GM13976 (cell line): ENCODE results near the gene CPA1.

Experiments used
- DNase-seq: peaks from one replicate; pipeline ENCODE4 v3.0.0; 2012; ENCODE audit warnings: low spot score
- in situ Hi-C: fragments of 300-500 bp; cut with MboI; formaldehyde crosslinking; loops from one replicate; pipeline ENCODE4 v1.12.0; 2022; ENCODE audit warnings: low sequenced_read_pairs, mixed read lengths, inconsistent platforms; ENCODE audit not compliant: unreplicated experiment
- TF ChIP-seq, protein P1 (sequence below): IDR thresholded peaks from 2 replicates; pipeline ENCODE4 v1.5.1; 2012; ENCODE audit warnings: borderline replicate concordance, mild to moderate bottlenecking; ENCODE audit not compliant: insufficient read depth; ENCODE audit errors: extremely low read depth, missing control alignments, control extremely low read depth

The CPA1 gene

DNA sequence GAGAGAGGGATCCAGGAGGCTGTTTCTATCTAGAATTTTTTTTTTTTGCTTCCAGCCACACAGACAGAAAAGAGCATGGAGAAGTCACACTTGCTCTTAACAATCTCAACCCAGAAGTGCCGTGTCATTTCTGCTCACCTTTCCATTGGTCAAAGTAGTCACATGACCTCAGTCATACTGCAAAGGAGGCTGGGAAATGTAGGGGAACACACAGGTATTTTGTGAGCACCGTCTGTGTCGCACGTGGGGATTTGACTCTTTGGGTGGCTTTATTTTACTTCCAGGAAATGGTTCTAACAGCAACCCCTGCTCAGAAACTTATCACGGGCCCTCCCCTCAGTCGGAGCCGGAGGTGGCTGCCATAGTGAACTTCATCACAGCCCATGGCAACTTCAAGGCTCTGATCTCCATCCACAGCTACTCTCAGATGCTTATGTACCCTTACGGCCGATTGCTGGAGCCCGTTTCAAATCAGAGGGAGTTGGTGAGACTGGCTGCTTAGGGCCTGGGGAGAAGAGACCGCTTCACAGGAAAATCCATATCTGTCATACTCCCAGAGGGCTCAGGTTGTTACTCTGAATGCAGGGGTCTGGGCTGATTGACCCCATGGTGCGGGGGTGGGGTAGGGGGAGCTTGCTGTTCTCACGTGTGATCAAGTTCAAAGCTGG lies 13.1 kb upstream of the CPA1 start:
- TF ChIP-seq, protein P1, sequence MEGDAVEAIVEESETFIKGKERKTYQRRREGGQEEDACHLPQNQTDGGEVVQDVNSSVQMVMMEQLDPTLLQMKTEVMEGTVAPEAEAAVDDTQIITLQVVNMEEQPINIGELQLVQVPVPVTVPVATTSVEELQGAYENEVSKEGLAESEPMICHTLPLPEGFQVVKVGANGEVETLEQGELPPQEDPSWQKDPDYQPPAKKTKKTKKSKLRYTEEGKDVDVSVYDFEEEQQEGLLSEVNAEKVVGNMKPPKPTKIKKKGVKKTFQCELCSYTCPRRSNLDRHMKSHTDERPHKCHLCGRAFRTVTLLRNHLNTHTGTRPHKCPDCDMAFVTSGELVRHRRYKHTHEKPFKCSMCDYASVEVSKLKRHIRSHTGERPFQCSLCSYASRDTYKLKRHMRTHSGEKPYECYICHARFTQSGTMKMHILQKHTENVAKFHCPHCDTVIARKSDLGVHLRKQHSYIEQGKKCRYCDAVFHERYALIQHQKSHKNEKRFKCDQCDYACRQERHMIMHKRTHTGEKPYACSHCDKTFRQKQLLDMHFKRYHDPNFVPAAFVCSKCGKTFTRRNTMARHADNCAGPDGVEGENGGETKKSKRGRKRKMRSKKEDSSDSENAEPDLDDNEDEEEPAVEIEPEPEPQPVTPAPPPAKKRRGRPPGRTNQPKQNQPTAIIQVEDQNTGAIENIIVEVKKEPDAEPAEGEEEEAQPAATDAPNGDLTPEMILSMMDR, result no peak
- in situ Hi-C loops, result no loop called here
- DNase-seq, result no peak

DNA sequence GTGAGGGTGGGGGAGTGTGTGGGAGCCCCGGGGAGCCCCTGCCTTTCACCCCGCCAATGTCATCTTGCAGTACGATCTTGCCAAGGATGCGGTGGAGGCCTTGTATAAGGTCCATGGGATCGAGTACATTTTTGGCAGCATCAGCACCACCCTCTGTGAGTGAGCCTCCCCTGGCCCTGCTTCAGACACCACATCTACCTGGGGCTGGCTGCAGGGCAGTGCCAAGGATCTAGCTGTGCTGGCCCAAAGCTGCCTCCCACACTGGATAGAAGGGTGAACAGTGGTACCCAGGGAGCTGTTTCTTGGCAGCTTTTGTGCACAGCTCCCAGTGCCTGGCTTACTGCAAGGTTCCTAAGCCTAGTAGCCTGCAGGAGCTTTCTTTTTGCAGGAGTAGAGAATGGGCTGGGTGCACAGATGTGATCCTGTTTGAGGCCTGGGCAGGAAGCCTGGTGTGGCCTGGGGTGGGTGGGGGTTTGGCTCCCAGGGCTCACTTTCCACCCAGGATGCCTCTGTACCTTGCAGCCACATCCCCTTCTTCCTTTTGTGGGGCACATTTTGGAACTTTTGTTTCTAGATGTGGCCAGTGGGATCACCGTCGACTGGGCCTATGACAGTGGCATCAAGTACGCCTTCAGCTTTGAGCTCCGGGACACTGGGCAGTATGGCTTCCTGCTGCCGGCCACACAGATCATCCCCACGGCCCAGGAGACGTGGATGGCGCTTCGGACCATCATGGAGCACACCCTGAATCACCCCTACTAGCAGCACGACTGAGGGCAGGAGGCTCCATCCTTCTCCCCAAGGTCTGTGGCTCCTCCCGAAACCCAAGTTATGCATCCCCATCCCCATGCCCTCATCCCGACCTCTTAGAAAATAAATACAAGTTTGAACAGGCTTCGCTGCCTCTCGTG lies 12.2 kb upstream of the CPA1 start:
- TF ChIP-seq, protein P1, result no peak
- in situ Hi-C loops, result no loop called here
- no peak for DNase-seq

DNA sequence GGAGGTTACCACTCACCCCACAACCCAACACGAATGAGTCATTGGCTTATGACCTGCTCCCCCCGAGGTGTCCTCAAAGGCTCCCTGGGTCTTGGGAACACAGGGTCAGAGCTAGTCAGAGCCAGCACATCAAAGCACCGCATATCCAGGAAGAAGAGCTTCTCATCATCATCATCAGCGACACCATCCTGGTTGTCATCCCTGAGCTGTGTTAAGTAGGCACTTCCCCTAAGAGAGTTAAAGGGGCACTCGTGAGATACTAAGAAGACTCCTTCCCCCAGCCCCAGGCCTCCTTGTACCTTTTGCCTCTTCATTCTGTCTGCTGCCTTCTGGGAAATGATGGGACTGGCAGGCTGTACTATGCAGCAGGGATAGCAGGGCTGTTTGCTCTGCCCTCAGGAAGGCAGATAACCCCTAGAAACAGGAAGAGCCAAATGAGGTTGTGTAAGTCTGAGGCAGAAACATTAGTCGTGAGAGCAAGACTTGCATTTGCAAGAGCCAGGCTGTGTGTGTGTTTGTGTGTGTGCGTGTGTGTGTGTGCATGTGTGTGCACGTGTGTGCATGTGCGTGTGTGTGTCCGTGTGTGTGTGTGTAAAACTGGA lies 11.1 kb upstream of the CPA1 start:
- TF ChIP-seq, protein P1, result no peak
- in situ Hi-C loops, result no loop called here
- DNase-seq, result no peak

DNA sequence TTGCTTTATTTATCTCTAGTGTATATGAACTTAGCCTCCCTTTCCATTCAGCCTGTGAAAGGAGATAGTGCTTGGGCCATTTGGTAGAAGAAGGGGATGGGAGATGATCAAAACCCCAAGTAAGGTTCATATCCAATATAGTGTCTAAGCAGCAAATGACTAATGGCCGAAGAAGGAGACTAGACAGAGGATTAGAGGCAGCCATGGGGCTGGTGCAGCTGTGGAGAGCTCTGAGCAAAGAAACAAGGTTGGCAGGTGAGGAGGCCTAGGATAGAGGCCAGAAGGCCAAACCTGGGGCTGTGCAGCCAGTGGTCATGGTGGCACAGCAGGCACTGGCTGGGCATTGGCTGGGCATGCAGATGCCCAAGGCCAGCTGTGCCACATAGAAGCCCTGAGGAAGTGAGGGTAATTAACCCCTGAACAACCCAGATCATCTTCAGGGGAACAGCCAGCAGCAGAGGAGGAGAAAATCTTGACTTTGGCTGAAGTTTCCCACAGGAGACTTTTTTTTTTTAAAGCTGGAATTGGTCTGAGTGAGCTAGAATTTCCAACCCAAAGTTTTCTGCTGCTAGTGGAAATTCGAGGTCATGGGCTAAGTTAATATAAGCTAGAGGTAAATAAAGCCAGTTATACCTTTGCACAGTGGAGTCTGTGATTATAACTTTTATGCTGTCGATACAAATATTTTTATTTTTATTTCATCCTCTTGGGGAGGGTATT lies 10.3 kb upstream of the CPA1 start:
- no peak for DNase-seq
- in situ Hi-C loops, result no loop called here
- TF ChIP-seq, protein P1, result no peak

DNA sequence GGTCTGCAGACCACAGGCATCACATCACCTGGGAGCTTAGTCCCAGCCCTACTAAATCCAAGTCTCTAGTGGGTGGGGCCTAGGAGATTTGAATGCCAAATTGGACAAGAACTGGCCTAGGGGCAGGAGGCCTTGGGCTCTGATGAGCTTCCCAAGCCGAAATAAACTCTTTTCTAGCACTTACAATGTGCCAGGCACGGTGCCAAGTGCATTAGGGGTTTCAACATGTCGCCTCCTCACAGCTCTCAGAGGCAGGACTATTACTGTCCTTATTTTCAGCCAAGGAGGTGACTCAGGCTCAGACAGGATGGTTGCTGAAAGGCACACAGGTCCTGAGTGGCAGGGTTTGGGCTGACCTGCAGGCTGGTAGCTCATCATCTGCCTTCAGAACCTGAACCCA lies 9.2 kb upstream of the CPA1 start:
- in situ Hi-C loops, result no loop called here
- TF ChIP-seq, protein P1, result no peak
- no peak for DNase-seq

DNA sequence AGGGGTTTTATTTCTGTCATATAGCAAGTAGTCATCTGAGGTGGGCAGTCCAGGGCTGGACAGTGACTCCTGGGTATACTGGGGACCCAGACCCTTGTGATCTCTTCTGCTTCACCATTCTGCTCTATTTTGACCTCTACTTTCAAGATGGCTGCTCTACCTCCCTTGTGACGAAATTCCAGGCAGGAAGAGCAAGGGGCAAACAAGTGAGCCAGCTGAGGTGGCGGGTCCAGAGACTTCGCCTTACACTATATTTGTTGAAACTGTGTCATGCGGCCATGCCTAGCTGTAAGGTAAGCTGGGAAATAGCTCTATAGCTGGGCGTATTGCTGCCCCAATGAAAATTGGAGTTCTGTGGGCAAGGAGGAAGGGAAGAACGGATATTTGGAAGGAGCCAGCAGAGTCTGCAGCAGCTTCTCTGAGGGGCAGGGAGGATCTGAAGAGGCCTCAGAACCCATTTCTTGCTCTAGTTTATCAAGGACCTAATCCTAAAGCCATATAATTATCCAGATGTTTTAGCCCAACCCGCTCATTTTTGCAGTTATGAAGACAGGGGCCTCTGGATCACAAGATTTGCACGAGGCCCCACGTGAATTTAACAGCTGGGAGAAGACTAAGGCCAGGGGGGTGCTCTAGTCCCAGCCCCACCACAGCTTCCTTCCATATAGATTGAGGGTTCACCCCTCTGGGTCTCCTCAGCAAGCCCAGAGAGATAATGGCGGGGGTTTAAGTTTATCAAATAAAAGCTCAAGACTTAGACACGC lies 7.7 kb upstream of the CPA1 start:
- in situ Hi-C loops, result no loop called here
- TF ChIP-seq, protein P1, result no peak
- no peak for DNase-seq
